ENCODE measurements around the gene RPS6KA5.
A peak's percentile ranks its signal among the peaks of the same experiment; 100 is the strongest.
"Not testable (repeated sequence)": the region's sequence is repeated elsewhere in the genome, so short reads cannot be mapped to it uniquely, and the experiment has no call there.

RPS6KA5 gene

DNA sequence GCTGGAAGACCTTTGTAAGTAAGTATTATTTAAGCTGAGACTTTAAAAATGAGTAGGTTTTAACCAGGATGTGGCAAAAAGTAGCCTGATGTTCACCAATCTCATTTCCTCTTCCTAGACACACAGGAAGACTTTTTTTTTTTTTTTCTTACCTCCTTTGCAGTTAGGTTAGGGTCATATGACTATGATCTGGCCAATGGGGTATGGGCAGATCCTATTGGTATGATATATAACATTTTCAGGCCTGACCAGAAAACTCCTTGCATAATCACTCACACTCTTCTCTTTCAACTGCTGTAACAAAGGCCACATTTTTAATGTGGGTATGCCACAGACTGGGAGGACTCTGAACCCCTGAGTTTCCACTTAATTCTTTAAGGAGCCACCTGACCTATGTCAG lies 2.7 kb upstream of the RPS6KA5 start:
- peak; percentile 91 for DNase-seq

DNA sequence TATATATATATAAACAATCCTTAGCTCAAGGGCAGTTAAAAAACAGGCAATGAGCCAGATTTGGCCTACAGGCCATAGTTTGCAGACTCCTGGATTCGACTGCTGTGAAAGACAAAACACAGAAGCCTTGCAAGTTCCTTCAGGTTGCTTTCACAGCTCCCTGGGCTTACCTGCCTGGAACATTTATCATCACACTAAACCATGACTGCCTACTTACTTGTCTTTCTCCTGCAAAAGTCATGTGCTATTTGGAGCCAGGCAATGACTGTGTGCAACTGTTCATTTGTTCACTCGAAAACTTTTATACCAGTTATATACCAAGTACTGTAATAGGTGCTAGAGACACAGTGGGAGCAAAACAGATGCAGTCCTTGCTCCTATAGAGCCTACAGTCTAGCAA lies 2.2 kb upstream of the RPS6KA5 start:
- no peak for DNase-seq

GRCh38 chr14:91061056-91061887 lies 831 bp upstream of the RPS6KA5 start:
- peak; percentile 26 for DNase-seq

- peak; percentile 43 for DNase-seq
Observed at GRCh38 chr14:91059576-91060350, 678 bp downstream of the RPS6KA5 start.

- DNase-seq, result peak; percentile 62
Observed at GRCh38 chr14:91058042-91058581, 2.3 kb downstream of the RPS6KA5 start.

- no peak for DNase-seq
Observed at GRCh38 chr14:91056361-91056760, 4.1 kb downstream of the RPS6KA5 start.

DNA sequence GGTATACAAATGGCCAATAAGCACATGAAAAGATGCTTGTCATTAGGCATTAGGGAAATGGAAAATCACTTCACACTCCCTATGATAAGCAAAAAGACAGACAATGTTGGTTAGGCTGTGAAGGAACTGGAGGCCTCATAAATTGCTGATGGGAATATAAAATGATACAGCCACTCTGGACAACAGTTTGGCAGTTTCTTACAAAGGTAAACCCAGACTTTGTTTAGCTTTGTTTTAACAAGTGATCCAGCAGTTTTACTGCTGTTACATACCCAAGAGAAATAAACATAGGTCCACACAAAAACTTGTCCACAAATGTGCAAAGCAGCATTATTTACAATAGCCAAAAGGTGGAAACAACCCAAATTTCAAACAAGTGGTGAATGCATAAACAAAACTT lies 5.4 kb downstream of the RPS6KA5 start:
- no peak for DNase-seq

GRCh38 chr14:91048676-91049075 lies 11.8 kb downstream of the RPS6KA5 start:
- DNase-seq, result no peak

GRCh38 chr14:91048265-91048664 lies 12.2 kb downstream of the RPS6KA5 start:
- no peak for DNase-seq

DNA sequence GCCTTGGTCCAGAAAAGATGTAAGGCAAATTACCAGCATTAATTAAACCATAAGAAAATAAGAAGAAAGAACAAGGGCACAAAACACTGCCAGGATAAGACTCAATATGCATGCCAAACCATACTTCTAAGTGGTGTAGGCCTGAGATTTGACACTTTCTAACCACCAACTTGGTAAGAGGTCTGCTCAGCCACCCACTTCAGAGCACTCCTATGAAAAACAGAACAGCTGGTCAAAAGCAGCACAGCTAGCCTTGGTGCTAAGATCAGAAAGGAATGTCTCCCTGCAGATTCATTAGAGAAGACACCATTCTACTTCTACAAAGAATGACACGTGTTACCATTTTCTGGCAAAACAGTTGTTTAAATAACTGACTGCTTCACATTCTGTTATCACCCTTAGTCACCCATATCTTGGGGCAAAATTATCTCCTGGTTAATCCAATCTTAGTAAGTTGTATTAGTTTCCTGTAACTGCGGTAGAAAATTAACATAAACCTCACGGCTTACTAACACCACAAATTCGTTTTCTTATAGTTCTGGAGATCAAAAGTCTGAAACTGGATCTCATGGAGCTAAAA lies 13.2 kb downstream of the RPS6KA5 start:
- DNase-seq, result peak; percentile 24

GRCh38 chr14:91046488-91047072 lies 13.9 kb downstream of the RPS6KA5 start:
- DNase-seq, result no peak

DNA sequence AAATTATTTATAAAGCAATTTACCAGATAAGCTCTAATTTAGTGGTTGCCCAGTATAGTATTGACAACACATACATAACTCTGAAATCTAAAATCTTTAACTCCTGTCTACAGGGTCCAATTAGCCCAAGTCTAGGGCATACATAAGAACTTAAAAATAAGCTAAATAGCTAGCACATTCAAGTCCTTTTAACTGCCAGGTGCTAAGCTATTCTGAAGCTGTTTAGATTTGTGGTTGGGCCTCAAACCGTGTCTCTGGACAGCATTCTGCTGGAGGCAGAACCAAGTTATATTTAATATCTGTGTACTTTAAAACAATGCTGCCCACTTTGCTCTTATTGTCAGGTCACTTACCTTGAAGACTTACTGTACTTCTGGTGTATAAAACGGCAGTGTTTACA lies 19.0 kb downstream of the RPS6KA5 start:
- no peak for DNase-seq

GRCh38 chr14:91040545-91040944 lies 19.9 kb downstream of the RPS6KA5 start:
- no peak for DNase-seq

DNA sequence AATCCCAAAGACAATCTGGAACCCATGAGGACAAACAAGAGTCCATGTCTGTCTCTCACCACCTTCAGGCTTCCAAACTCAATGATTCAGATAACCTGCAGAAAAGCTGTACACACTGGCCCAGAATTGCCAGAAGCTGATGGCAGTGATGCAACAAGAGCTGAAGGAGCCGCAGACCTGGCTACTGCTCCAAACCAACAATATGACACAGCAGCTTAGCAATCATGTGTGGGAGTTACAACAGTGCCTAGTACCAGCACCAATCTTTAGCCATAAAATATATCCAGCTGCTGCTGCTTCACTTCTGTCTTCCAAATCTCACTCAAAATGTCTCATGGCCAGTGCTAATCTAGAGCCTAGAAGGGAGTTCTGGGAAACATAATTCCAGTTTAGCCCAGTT lies 22.0 kb downstream of the RPS6KA5 start:
- no peak for DNase-seq

GRCh38 chr14:91036741-91037469 lies 23.5 kb downstream of the RPS6KA5 start:
- DNase-seq, result no peak

GRCh38 chr14:91035855-91036254 lies 24.6 kb downstream of the RPS6KA5 start:
- DNase-seq, result peak; percentile 54

DNA sequence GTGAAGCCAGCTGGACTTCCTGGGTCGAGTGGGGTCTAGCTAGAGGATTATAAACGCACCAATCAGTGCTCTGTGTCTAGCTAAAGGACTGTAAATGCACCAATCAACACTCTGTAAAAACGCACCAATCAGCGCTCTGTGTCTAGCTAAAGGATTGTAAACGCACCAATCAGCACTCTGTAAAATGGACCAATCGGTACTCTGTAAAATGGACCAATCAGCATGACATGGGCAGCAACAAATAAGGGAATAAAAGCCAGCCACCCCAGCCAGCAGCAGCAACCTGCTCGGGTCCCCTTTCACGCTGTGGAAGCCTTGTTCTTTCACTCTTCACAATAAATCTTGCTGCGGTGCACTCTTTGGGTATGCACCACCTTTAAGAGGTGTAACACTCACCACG lies 26.1 kb downstream of the RPS6KA5 start:
- not testable (repeated sequence) for DNase-seq

DNA sequence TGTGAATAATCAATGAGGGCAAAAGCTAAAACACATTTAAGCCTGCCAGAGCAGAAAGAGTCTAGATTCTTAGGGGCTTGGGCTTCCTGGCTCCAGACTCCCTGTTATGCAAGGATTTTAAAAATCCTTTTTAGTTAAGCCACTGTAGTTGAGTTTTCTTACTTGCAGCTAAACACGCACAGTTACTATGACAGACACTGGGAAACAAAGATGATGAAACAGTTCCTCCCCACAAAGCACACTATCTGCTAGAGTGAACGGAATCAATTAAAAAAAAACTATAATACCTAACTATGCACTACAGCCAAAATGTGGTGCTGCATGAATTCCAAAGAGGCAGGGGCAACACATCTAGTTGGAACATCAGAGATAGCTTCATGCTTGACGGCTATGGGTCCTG lies 28.2 kb downstream of the RPS6KA5 start:
- no peak for DNase-seq

DNA sequence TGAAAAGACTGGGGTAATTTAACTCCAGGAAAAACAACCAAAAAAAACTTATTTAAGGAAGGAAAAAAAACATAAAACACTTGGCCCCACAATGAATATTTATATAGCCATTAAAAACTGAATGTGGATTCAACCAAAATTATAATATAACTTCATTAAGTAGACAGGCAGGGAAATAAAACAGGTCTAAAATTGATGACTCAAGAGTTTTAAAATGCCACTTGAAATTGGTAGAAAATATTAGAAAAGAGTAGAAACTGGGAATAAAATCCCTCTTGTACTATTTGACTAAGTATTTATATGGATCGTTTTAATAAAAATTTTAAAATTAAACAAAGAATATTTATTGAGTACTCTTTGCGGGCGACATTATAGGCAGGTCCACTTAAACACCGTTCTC lies 28.8 kb downstream of the RPS6KA5 start:
- no peak for DNase-seq

DNA sequence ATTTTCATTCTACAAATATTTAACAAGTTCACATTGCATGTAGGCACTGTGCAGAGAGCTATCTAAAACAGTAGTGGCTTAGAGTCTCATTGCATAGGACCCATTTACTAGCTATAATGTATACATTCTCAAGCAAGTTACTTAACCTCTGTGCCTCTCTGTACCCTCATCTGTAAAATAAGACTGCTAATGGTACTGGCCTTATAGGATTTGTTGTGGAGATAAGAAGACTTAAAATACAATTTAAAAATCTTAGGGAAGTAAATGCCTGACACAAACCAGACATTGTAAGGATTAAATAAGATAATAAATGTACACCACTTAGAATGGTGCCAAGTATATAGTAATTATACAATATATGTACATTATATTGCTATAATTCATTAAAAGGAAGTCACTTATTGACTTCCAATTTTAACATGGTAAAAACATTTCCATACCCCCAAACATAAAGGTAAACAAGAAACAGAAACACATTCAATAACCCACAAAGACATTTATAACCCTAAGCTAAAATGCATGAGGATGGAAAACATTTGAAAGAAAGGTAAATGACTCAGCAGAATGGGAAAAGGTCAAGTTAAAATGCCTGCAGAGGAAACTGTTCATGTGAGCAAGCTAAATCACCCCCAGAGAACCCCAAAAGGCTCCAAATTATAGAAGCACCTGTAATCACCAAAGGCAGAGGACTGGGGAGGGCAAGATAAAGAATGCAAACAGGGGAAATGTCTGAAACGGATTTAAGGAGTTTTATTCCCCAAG lies 30.8 kb downstream of the RPS6KA5 start:
- DNase-seq, result no peak

- DNase-seq, result no peak
Observed at GRCh38 chr14:91027561-91027960, 32.9 kb downstream of the RPS6KA5 start.

DNA sequence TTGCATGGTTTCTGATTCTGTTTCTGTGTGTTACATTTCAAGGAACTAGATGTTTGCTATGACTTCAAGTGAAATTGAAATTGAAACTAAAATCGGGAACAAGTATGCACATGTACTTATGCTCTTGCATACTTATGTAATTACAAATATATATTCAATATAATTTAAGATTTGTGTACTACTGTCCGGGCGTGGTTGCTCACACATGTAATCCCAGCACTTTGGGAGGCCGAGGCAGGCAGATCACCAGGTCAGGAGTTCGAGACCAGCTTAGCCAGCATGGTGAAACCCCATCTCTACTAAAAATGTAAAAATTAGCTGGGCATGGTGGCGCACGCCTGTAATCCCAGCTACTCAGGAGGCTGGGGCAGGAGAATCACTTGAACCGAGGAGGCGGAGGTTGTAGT lies 37.8 kb downstream of the RPS6KA5 start:
- DNase-seq, result peak; percentile 80

Measured in activated CD4-positive, alpha-beta T cell treated with anti-CD3 and anti-CD28 coated beads, Interleukin-2, amount 50 U/mL, for 16 hours (primary cell).